T47D (cell line): ENCODE measurements around the gene RSF1.

Experiments used
- DNase-seq, 2 experiments: peaks; one replicate each; pipeline versions ENCODE4 v3.0.0 to v3.0.0-alpha.2; 2011 to 2012; ENCODE audit warnings: low read depth in 1 of 2, low spot score in 1 of 2
- JUND ChIP-seq: IDR thresholded peaks from 2 replicates; pipeline ENCODE4 v1.6.1; 2012; ENCODE audit warnings: low read depth
- in situ Hi-C: cut with HindIII; loops from 2 replicates; pipeline ENCODE4 v1.10.0; 2016; ENCODE audit warnings: low sequenced_read_pairs, low pct_unique_long_range_greater_than_20kb

The RSF1 gene

DNA sequence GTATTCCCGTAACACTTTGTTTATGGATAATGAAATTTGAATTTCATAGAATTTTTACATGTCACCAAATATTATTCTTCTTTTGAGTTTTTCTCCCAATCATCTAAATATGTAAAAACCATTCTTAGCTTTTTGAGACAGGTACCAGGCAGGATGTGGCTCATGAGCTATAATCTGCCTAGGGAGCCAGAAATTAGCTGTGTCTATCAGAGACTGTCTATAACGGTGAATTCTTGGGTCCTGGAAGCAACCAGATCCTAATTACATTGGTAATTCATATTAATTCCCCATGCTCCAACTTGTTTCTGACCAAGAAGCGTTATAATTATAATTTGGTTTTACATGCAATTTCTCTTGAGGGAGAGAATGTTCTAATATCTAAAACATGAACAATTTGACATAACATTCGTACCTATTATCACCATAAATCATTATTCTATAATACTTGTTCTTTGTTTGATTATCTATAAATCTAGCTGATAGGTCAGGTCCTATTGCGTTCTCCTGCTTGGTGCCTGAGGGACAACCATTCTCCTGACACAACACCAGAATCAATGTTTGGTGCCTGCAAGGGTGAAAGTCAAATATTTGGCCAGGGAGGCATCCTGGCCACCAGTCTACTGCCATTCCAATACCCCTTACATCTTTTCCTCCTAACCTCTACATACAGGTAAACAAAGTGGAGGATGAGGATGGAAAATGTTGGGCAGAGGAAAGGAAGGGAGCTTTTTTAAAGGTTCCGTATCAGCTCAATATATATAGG, 69.9 kb downstream of the RSF1 start:
- in situ Hi-C loops, result no loop called here
- no peak for TF ChIP-seq JUND
- no peak for DNase-seq

DNA sequence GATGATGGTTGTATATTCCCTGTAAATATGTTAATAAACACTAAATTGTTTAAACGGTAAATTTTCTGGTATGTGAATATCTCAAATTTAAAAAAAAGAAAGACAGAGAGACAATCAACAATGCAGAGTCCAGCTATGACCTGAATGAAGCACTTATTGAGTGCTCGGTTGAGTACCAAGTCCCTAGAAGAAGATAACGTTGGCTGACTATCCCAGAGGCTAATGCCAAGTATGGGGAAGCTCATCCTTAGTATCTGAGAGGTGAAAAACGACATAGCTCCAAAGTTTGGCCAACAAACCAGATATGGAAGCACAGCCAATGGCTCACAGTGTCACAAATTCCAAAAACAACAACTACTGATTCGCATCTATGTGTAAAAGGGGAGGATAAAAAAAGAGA, 71.3 kb downstream of the RSF1 start:
- in situ Hi-C loops, result no loop called here
- TF ChIP-seq JUND, result no peak
- no peak for DNase-seq

DNA sequence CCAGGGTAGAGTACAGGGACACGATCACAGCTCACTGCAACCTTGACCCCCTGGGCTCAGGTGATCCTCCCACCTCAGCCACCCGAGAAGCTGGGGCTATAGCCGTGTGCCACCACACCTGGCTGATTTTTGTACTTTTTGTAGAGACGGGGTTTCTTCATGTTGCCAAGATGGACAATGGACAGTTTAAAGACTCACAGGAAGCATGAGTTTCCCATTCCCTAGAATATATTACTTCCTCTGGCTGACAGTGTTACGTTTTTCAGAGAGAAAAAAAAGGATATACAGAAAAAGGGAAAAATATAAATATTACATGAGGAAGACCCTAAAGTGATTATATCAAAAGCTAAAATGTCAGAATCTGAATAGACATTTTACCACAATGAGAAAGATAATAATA, 72.3 kb downstream of the RSF1 start:
- in situ Hi-C loops, result no loop called here
- no peak for DNase-seq
- TF ChIP-seq JUND, result no peak

DNA sequence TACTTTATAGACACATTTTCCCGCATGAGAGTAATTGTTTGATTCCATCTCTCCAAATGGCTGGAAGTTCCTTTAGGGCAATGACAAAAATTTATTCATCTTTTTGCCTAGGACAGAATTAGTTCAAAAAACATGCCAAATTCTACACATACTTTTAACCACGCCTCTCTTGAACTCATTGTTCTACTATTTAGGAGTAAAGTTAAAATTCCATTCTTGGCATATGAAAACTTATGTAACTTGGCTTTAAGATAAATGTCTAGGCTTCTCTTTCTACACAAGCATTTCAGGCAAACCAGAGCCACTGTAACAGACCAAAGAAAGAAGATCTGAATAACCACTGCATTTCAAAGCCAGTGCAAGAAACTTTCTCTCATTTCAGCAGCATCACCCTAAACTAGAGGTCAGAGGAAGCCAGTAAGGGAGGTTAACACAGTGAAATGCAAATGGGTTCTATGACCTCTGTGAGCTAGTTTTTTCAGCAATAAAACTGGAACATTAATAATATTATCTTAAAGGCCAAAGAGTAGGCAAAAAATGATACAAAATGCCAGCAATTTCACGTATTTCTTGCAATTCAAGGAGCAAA, 73.0 kb downstream of the RSF1 start:
- no peak for DNase-seq
- TF ChIP-seq JUND, result no peak
- in situ Hi-C loops, result no loop called here

DNA sequence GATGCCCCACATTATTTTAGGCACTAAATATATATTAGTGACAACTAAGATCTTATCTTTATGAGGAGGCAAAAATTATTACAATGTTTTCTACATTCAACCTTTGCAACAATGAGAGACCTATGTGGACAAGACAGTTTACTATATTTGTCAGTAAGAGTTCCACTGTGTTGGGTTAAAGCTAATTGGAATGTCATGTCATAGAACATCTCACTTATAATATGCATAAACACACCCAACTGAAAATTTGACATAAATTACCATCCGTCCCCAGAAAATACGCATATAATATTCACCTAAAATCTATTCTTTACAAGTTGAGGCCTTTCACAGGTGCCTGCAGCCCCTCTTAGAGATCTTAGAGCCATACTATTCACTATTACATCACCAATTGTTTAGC, 84.0 kb downstream of the RSF1 start:
- in situ Hi-C loops, result no loop called here
- no peak for TF ChIP-seq JUND
- no peak for DNase-seq

DNA sequence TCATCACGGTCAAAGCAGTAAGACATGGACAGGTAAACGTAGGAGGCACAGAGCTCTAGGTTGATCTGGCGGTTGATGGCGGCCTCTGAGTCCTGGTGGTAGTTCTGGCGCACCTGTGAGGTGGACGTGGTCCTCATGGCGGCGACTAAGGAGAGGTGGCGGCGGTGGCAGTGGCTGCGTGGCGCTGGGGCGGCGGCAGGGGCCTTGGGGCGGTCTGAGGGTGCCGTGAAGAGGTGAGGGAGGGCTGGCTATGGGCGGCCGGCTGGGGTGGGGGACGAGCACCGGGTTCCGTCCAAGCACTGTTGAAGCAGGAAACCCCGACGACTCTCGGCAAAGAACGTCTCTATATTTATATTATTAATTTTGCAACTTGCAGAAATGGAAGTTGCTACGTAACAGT, 85.6 kb downstream of the RSF1 start:
- DNase-seq, result no peak
- TF ChIP-seq JUND, result no peak
- in situ Hi-C loops, result no loop called here

DNA sequence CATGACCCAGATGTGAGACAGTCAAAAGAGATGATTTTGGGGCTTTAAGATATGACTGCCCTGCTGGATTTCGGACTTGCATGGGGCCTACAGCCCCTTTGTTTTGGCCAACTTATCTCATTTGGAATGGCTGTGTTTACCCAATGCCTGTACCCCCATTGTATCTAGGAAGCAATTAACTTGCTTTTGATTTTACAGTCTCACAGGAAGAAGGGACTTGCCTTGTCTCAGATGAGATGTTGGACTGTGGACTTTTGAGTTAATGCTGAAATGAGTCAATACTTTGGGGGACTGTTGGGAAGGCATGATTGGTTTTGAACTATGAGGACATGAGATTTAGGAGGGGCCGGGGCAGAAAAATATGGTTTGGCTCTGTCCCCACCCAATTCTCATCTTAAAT, 88.4 kb downstream of the RSF1 start:
- TF ChIP-seq JUND, result no peak
- no peak for DNase-seq
- in situ Hi-C loops, result no loop called here

DNA sequence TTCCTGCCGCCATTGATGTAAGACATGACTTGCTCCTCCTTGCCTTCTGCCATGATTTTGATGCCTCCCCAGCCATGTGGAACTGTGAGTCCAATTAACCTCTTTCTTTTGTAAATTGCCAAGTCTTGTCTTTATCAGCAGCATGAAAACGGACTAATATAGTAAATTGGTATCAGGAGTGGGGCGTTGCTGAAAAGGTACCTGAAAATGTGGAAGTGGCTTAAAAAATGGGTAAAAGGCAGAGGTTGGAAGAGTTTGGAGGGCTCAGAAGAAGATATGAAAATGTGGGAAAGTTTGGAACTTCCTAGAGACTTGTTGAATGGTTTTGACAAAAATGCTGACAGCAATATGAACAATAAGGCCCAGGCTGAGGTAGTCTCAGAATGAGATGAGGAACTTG, 89.7 kb downstream of the RSF1 start:
- in situ Hi-C loops, result no loop called here
- no peak for TF ChIP-seq JUND

DNA sequence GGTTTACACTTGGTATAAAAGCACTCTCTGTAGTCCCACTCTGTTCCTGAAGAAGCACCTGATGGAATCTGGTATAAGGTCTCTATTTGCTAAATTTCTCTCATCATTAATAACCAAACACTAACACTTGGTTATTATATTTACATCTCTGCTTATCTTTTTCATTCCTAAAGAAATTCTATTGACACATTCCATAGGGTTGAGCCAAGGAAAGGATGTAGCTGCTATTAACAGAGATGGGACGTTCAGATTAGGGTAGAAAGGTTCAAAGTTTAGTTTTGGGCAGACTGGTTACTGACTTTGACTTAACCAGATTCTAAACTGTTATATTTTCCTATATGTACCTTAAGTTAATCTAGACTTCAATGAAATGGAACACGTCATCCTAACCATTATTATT, 91.5 kb downstream of the RSF1 start:
- DNase-seq, result peak; percentile 17
- TF ChIP-seq JUND, result 0 out of 2 replicates have a peak, but pooled peaks have one; percentile 46

More for the DNA sequence above, 89.7 kb downstream of the RSF1 start:
- no peak for DNase-seq

DNA sequence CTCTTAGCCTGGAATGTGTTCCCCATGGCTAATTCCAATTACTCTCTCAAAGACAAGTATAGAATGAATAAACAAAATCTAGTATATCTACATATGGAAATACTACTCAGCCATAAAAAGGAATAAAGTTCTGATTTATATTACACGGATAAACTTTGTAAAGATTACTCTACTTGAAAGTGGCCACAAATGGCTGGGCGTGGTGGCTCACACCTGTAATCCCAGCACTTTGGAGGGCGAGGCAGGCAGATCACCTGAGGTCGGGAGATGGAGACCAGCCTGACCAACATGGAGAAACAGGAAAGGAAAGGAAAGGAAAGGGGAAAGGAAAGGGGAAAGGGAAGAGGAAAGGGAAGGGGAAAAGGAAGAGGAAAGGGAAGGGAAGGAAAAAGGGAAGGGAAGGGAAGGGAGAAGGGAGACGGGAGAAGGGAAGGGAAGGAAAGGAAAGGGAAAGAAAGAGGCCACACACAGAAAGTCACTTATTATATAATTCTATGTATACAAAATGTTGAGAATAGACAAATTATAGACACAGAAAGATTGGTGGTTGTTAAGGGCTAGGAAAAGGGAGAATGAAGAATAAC, 92.2 kb downstream of the RSF1 start:
- TF ChIP-seq JUND, result no peak
- in situ Hi-C loops, result no loop called here
- no peak for DNase-seq

More for the DNA sequence above, 91.5 kb downstream of the RSF1 start:
- in situ Hi-C loops, result no loop called here

DNA sequence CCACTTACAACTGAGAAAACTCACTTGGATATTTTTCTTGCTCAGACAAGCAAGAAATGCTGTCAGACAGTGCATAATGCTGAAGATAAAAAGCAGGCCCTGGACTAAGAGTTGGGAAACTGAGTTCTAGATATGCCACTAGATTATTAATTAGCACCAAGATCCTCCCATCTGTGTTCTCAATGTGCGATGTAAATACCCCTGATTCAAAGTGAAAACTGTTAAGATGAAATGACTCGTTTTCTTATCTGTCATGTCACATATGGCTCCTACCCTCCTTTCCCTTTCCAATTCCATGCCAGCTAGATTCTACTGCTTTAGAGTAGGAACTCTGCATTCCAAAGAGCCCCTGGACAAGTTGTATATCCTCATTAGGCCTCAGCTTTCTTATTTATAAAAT, 94.0 kb downstream of the RSF1 start:
- TF ChIP-seq JUND, result no peak
- DNase-seq, result no peak
- in situ Hi-C loops, result no loop called here

DNA sequence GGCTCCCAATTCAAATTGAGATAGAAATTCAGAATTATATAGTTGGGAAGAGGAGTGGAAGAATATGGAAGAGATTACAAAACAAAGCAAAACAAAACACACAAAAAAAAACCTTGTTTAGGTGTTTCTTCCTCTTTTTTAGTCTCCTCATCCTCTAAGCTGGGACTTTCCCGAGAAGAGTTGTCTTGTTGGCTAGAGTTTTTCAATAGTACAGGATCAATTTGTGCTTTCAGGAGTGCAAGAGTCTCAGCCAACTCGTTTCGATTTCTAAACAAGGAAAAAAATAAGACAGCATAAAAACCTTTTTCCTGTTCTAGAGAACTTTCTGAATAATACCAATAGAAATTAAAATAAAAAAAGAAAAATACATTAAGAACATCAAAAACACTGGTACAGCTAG, 95.1 kb downstream of the RSF1 start:
- in situ Hi-C loops, result no loop called here
- no peak for DNase-seq
- TF ChIP-seq JUND, result no peak

DNA sequence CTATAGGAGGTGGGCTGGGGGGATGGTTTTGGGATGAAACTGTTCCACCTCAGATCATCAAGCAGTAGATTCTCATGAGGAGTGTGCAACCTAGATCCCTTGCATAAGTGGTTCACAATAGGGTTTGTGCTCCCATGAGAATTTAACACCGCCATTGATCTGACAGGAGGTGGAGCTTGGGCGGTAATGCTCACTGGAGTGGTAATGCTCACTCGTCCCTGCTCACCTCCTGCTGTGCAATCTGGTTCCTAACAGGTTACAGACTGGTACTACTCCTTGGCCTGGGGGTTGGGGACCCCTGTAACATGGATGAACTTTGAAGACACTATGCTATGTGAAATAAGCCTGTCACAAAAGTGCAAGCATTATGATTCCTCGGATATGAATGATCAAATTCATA, 95.9 kb downstream of the RSF1 start:
- no peak for DNase-seq
- in situ Hi-C loops, result no loop called here
- no peak for TF ChIP-seq JUND
